Calu3 (cell line): Measurements from ENCODE around the gene CUL2. TPM values are rescaled to one million over a fixed set of nuclear protein-coding genes. Genes with fewer than 3 reads are reported as not detected.

ENCODE experiments used
- BruUV-seq: library from RNA; stranded (reverse); fragments of 400-500 nt; replicated peaks from 2 replicates; lab custom pipeline; 2021; lab: Mats Ljungman, UMichigan
- CTCF ChIA-PET: fragments of 300-600 bp; sonication (Branson Sonifier 250); formaldehyde crosslinking; loops from one replicate; lab custom pipeline; 2022; ENCODE audit warnings: antibody characterized with exemption; lab: Charles Lee
- DNase-seq: peaks from one replicate; pipeline ENCODE4 v3.0.0; 2022
- H3K27ac Mint-ChIP-seq: one replicate; pipeline ENCODE4 v1.8.0; 2022; ENCODE audit warnings: mixed read lengths; ENCODE audit not compliant: unreplicated experiment
- H3K27me3 Mint-ChIP-seq: one replicate; pipeline ENCODE4 v1.8.0; 2022; ENCODE audit warnings: mixed read lengths; ENCODE audit not compliant: unreplicated experiment
- H3K36me3 Mint-ChIP-seq: one replicate; pipeline ENCODE4 v1.8.0; 2022; ENCODE audit warnings: mild to moderate bottlenecking, moderate library complexity, mixed read lengths; ENCODE audit not compliant: insufficient read depth, unreplicated experiment
- H3K4me1 Mint-ChIP-seq: one replicate; pipeline ENCODE4 v1.8.0; 2022; ENCODE audit warnings: mild to moderate bottlenecking, low read depth, mixed read lengths; ENCODE audit not compliant: unreplicated experiment
- H3K4me3 Mint-ChIP-seq: one replicate; pipeline ENCODE4 v1.8.0; 2022; ENCODE audit warnings: mild to moderate bottlenecking, low read depth, moderate library complexity, mixed read lengths; ENCODE audit not compliant: unreplicated experiment
- H3K9me3 Mint-ChIP-seq: one replicate; pipeline ENCODE4 v1.8.0; 2022; ENCODE audit warnings: low read depth, mixed read lengths; ENCODE audit not compliant: unreplicated experiment
- intact Hi-C: fragments of 100-400 bp; cut with micrococcal nuclease; formaldehyde crosslinking; loops from one replicate; pipeline ENCODE4 v1.10.0; 2022; ENCODE audit not compliant: unreplicated experiment
- total RNA-seq: library from RNA; stranded (reverse); gene quantifications from 2 replicates; pipeline ENCODE4 v1.2.3, GENCODE V29; 2022
- TF ChIP-seq, protein P1 (sequence below): fragments of 200-600 bp; IDR thresholded peaks from one replicate; pipeline ENCODE4 v1.8.0; 2022; ENCODE audit warnings: antibody characterized with exemption; ENCODE audit not compliant: unreplicated experiment

Gene CUL2
- total RNA-seq, 1 experiment from 2014 or later: 37.1 TPM

DNA sequence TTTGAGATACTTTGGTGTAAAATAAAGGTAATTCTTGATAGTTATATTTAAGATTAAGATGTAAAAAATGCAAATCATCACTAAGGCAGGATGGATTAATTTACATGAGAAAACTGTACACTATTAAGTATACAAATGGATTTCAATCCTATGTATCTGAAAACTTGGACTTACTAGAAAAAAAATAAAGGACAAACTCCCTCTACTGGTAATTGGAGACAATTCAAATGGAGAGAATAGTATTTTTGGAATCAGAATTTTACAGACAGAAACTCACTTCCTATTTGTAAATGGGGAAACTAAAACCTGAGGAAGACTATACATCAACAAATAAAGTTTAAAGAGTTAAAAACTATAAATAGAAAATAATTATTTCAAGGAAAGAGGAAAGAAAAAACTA, 62.6 kb downstream of the CUL2 start:
- BruUV-seq: no TSS peak
- H3K9me3 Mint-ChIP-seq: no peaks in the 10 kb centered on the region
- TF ChIP-seq, protein P1, sequence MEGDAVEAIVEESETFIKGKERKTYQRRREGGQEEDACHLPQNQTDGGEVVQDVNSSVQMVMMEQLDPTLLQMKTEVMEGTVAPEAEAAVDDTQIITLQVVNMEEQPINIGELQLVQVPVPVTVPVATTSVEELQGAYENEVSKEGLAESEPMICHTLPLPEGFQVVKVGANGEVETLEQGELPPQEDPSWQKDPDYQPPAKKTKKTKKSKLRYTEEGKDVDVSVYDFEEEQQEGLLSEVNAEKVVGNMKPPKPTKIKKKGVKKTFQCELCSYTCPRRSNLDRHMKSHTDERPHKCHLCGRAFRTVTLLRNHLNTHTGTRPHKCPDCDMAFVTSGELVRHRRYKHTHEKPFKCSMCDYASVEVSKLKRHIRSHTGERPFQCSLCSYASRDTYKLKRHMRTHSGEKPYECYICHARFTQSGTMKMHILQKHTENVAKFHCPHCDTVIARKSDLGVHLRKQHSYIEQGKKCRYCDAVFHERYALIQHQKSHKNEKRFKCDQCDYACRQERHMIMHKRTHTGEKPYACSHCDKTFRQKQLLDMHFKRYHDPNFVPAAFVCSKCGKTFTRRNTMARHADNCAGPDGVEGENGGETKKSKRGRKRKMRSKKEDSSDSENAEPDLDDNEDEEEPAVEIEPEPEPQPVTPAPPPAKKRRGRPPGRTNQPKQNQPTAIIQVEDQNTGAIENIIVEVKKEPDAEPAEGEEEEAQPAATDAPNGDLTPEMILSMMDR: no peak
- no peak for DNase-seq
- H3K36me3 Mint-ChIP-seq: peaks cover 4% of the 10 kb centered on the region
- H3K27me3 Mint-ChIP-seq: no peaks in the 10 kb centered on the region
- CTCF ChIA-PET: no interaction called here
- intact Hi-C loops: loop anchor here (5.0 kb wide), 1 partner anchor 360 kb away; no protein-coding TSS in a partner anchor
- H3K4me3 Mint-ChIP-seq: no peak overlapping the region
- no peaks in the 10 kb centered on the region for H3K4me1 Mint-ChIP-seq
- no peak overlapping the region for H3K27ac Mint-ChIP-seq

DNA sequence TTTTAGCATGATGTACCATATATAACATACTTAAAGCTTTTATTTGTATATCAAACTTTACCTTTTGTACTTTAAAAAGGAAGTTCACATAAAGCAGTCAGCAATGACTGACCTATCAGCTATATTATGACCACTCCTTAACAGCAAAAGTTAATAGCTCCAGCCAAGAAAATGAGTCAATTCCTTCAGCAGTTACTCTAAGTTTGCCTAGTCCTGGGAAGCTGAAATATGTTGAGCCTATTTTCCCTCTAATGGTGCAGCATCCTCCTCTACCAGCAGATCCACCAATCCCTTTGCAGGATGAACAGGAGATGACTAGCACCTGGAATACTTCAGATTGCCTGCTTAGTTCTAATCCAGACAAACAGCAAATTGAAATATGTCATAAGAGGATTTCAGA, 64.2 kb downstream of the CUL2 start:
- CTCF ChIA-PET: interaction anchor here (1.2 kb wide), 2 partner anchors 9 to 15 kb away, joined by 3 read pairs; no protein-coding TSS in a partner anchor

DNA sequence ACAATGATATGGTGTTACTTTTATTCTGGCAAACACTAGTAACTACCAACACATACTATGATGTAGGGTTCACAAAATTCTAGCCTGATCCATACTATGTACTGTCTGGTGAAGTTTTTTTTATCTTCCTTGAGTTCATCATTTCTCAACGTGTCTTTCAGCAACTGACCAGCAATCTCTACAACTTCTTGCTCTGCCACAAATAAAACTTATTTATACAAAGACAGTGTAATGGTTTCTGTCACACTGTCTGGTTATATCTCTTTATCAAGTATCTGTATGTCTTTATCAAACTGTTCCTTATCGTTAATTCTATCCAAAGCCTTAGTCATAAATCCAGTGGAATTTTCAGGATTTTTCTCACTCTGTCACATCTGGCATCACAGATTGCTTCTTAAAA, 69.7 kb downstream of the CUL2 start:
- H3K27me3 Mint-ChIP-seq: no peaks in the 10 kb centered on the region
- TF ChIP-seq, protein P1: no peak
- no TSS peak for BruUV-seq
- no peak overlapping the region for H3K4me3 Mint-ChIP-seq
- H3K4me1 Mint-ChIP-seq: no peaks in the 10 kb centered on the region
- no peaks in the 10 kb centered on the region for H3K9me3 Mint-ChIP-seq
- intact Hi-C loops: no loop called here
- CTCF ChIA-PET: no interaction called here
- peaks cover 5% of the 10 kb centered on the region for H3K36me3 Mint-ChIP-seq
- H3K27ac Mint-ChIP-seq: no peak overlapping the region
- DNase-seq: no peak

More for the DNA sequence above, 64.2 kb downstream of the CUL2 start:
- no peak overlapping the region for H3K27ac Mint-ChIP-seq
- intact Hi-C loops: loop anchor here (5.0 kb wide), 1 partner anchor 359 kb away; no protein-coding TSS in a partner anchor
- BruUV-seq: no TSS peak
- H3K9me3 Mint-ChIP-seq: no peaks in the 10 kb centered on the region
- peaks cover 4% of the 10 kb centered on the region for H3K36me3 Mint-ChIP-seq
- H3K4me3 Mint-ChIP-seq: no peak overlapping the region
- DNase-seq: no peak
- no peaks in the 10 kb centered on the region for H3K27me3 Mint-ChIP-seq
- H3K4me1 Mint-ChIP-seq: no peaks in the 10 kb centered on the region
- TF ChIP-seq, protein P1: no peak

DNA sequence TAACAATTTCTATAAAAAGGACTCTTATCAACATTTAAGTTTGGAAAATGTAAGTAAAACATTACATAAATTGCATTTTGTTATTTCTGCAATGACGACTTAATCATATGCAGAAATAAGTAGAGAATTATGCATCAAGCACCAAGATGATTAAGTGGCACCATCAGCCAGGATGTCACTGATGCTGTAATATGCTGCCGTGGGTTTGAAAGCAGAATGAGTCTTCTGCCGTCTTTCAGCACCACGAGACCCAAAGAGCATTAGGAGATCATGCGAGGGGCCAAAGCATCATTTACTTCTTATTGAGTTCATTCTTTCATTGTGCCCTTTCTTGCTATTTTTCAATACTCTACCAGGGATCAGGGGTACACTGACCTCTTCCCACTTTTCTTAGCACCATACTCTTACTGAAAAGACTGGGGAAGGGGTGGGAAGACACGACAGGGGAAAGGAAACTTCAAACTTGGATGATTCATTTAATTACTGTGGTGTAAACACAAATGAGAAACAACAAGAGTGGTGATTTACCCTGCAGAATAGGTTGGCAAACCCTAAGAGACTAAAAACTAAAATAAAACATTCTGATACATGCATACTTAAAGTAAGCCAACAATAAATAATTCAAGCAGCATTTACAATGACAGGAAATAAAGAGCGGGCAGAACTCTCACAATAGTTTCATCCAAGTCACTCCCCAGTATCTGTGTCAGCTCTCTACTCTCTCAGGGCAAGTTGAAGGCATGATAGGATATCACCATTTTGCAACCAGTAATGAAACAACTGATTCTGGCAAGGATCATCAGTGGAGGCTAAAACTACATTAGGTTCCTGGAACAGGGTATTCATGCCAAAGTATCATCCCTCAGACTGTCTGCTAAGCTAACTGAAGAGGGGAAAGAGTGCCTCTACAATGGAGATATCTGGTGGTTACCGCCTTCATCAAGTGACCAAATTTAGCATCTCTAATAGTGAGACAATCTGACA, 70.8 kb downstream of the CUL2 start:
- TF ChIP-seq, protein P1: no peak
- Mint-ChIP-seq H3K27me3 (no peaks in the 10 kb centered on the region), H3K36me3 (peaks cover 5% of the 10 kb centered on the region), H3K9me3 (no peaks in the 10 kb centered on the region), H3K4me3 (no peak overlapping the region), H3K27ac (no peak overlapping the region), H3K4me1 (no peaks in the 10 kb centered on the region)
- BruUV-seq: no TSS peak
- intact Hi-C loops: no loop called here
- CTCF ChIA-PET: no interaction called here
- no peak for DNase-seq
